Measurements from ENCODE around the gene MPST.
"Not testable (repeated sequence)": the region's sequence is repeated elsewhere in the genome, so short reads cannot be mapped to it uniquely, and the experiment has no call there.

The MPST gene

DNA sequence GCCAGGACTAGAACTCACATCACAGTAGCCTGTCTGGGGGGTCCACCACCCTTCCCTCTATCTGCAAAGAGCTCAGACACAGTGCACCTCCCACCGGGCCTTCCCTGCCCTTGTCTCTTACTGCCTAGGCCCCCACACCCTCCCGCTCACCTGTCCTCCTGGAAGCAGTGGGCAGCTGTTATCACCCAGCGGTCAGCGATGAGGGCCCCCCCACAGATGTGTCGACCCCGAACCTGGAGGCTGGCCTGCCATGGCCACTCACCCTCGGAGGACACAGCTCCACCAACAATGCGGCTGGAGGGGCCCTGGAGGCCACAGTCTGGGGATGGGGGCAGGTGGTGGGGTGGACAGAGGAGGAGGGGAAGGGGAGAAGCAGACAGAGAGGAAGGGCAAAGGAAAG lies 50.8 kb downstream of the MPST start:
- TF ChIP-seq, protein P1, sequence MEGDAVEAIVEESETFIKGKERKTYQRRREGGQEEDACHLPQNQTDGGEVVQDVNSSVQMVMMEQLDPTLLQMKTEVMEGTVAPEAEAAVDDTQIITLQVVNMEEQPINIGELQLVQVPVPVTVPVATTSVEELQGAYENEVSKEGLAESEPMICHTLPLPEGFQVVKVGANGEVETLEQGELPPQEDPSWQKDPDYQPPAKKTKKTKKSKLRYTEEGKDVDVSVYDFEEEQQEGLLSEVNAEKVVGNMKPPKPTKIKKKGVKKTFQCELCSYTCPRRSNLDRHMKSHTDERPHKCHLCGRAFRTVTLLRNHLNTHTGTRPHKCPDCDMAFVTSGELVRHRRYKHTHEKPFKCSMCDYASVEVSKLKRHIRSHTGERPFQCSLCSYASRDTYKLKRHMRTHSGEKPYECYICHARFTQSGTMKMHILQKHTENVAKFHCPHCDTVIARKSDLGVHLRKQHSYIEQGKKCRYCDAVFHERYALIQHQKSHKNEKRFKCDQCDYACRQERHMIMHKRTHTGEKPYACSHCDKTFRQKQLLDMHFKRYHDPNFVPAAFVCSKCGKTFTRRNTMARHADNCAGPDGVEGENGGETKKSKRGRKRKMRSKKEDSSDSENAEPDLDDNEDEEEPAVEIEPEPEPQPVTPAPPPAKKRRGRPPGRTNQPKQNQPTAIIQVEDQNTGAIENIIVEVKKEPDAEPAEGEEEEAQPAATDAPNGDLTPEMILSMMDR (IDR thresholded peaks at IDR 0.05; ENCODE audit: low read depth, low read length, missing control alignments), result no peak
- H3K36me3 ChIP-seq (replicated peaks), result no peaks in the 10 kb centered on the region
- peaks cover 16% of the 10 kb centered on the region for H3K27me3 ChIP-seq (replicated peaks)
- no peak for DNase-seq
- in situ Hi-C loops (cut with HindIII; ENCODE audit: low pct_ligation_motif_present, low sequenced_read_pairs), result no loop called here
- no peak overlapping the region for H3K4me3 ChIP-seq (ENCODE audit: low read depth, low read length)
- H3K27ac ChIP-seq, result no peak overlapping the region

DNA sequence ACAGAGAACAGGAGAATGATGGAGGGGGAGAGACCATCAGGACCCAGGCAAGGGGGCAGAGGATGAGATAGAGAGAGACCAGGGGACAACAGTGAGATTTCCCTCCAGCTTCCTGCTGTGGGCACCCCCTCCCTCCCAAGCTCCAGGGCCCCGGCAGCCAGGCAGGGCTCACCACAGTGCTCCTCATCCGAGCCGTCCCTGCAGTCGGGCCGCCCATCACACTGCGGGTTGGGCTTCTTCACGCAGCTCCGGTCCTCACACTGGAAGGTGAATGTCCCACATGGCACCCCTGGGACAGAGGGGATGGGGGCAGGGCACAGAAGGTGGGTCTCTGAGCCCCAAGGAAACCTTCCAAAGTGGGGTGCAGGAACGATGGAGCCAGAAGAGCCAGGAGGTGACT lies 51.2 kb downstream of the MPST start:
- Histone ChIP-seq H3K27ac (no peak overlapping the region), H3K4me3 (ENCODE audit: low read depth, low read length) (no peak overlapping the region), H3K27me3 (replicated peaks) (peaks cover 16% of the 10 kb centered on the region), H3K36me3 (replicated peaks) (no peaks in the 10 kb centered on the region)
- no peak for DNase-seq
- in situ Hi-C loops (cut with HindIII; ENCODE audit: low pct_ligation_motif_present, low sequenced_read_pairs), result no loop called here
- TF ChIP-seq, protein P1 (IDR thresholded peaks at IDR 0.05; ENCODE audit: low read depth, low read length, missing control alignments), result no peak

DNA sequence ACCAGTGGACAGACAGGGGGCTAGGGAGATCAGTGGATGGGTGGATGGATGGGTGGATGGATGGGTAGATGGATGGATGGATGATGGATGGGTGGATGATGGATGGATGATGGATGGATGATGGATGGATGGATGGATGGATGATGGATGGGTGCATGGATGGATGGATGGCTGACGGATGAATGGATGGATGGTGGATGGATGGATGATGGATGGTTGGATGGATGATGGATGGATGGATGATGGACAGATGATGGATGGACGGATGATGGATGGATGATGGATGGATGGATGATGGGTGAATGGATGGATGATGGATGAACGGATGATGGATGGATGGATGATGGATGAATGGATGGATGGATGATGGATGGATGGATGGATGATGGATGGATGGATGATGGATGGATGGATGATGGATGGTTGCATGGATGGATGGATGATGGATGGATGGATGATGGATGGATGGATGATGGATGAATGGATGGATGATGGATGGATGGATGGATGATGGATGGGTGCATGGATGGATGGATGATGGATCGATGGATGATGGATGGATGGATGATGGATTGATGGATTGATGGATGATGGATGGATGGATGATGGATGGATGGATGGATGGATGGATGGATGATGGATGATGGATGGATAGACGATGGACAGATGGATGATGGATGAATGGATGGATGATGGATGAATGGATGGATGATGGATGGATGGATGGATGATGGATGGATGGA lies 52.5 kb downstream of the MPST start:
- H3K27me3 ChIP-seq (replicated peaks), result peaks cover 17% of the 10 kb centered on the region
- H3K4me3 ChIP-seq (ENCODE audit: low read depth, low read length); in situ Hi-C loops (cut with HindIII; ENCODE audit: low pct_ligation_motif_present, low sequenced_read_pairs); DNase-seq; H3K27ac ChIP-seq; H3K36me3 ChIP-seq (replicated peaks): not testable (repeated sequence)

DNA sequence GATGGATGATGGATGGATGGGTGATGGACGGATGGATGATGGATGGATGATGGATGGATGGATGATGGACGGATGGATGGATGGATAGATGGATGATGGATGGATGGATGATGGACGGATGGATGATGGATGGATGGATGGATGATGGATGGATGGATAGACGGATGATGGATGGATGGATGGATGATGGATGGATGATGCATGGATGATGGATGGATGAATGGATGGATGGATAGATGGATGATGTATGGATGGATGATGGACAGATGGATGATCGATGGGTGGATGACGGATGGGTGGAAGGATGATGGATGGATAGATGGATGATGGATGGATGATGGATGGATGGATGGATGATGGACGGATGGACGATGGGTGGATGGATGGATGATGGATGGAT lies 53.1 kb downstream of the MPST start:
- H3K27ac ChIP-seq, result no peak overlapping the region
- no peak overlapping the region for H3K4me3 ChIP-seq (ENCODE audit: low read depth, low read length)
- in situ Hi-C loops (cut with HindIII; ENCODE audit: low pct_ligation_motif_present, low sequenced_read_pairs), result no loop called here
- no peak for DNase-seq
- H3K27me3 ChIP-seq (replicated peaks), result peaks cover 17% of the 10 kb centered on the region
- TF ChIP-seq, protein P1 (IDR thresholded peaks at IDR 0.05; ENCODE audit: low read depth, low read length, missing control alignments), result no peak
- H3K36me3 ChIP-seq (replicated peaks), result no peaks in the 10 kb centered on the region

DNA sequence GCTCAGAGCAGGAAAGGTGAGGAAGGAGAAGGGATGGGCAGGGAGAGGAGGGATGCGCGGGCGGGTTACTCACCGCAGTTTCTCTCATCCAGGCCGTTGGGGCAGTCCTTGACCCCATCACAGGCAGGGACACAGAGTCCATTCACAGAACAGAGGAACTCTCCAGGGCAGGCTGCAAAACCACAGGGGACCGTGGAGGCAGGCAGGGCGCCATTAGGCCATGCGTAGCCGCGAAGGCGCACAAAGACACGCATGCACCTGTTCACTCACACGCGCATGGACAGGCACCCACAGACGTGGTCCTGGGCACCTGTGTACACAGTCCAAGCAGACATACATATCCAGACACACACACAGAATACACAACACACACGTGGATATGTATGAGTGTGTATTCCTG lies 55.0 kb downstream of the MPST start:
- no peak overlapping the region for H3K4me3 ChIP-seq (ENCODE audit: low read depth, low read length)
- in situ Hi-C loops (cut with HindIII; ENCODE audit: low pct_ligation_motif_present, low sequenced_read_pairs), result no loop called here
- no peaks in the 10 kb centered on the region for H3K36me3 ChIP-seq (replicated peaks)
- H3K27ac ChIP-seq, result no peak overlapping the region
- TF ChIP-seq, protein P1 (IDR thresholded peaks at IDR 0.05; ENCODE audit: low read depth, low read length, missing control alignments), result no peak
- H3K27me3 ChIP-seq (replicated peaks), result peaks cover 5% of the 10 kb centered on the region
- no peak for DNase-seq

DNA sequence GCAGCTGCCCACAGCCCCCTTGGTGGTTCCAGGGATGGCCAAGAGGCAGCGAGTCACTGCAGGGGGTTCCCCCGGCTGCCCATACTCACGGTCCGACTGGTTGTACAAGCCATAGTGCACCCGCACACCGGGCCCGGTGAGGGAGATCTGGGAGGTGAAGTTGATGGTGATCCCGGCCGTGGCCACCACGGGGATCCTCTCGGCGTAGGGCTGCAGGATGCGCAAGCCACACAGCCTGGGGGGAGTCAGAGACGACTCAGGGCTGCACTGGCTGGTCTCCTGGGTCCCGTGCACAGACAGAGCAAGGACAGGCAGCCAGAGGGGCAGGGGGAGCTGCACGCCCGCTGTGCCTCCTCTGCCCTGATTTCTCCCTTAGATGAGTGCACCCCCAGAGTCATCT lies 55.5 kb downstream of the MPST start:
- Histone ChIP-seq H3K27me3 (replicated peaks) (peaks cover 5% of the 10 kb centered on the region), H3K27ac (no peak overlapping the region), H3K4me3 (ENCODE audit: low read depth, low read length) (no peak overlapping the region), H3K36me3 (replicated peaks) (no peaks in the 10 kb centered on the region)
- TF ChIP-seq, protein P1 (IDR thresholded peaks at IDR 0.05; ENCODE audit: low read depth, low read length, missing control alignments), result no peak
- in situ Hi-C loops (cut with HindIII; ENCODE audit: low pct_ligation_motif_present, low sequenced_read_pairs), result no loop called here
- DNase-seq, result no peak
